NCI-H1436 treated with DMSO at 0.1 percent for 48 hours (cell line): Measurements from ENCODE around the gene CHRM3.
A peak's percentile ranks its signal among the peaks of the same experiment; 100 is the strongest.
"Not testable (repeated sequence)": the region's sequence is repeated elsewhere in the genome, so short reads cannot be mapped to it uniquely, and the experiment has no call there.

ENCODE experiments used
- DNase-seq: peaks from one replicate; lab custom pipeline; 2025; lab: John Stamatoyannopoulos, UW

The CHRM3 gene

GRCh38 chr1:239386453-239387303 is at the start of gene CHRM3:
TSS of gene CHRM3 (plus strand) at chr1:239386568. CDS start at chr1:239907452, 520,884 bp downstream.
- DNase-seq = peak; percentile 30

- DNase-seq = no peak
Observed at GRCh38 chr1:239337799-239338430, 48.5 kb upstream of the CHRM3 start.

- no peak for DNase-seq
Observed at GRCh38 chr1:239347776-239348175, 38.6 kb upstream of the CHRM3 start.

GRCh38 chr1:239348635-239349353 is 37.6 kb upstream of the CHRM3 start:
- no peak for DNase-seq

GRCh38 chr1:239349699-239350098 is 36.7 kb upstream of the CHRM3 start:
- no peak for DNase-seq

GRCh38 chr1:239353536-239353935 is 32.8 kb upstream of the CHRM3 start:
- DNase-seq = no peak

GRCh38 chr1:239354231-239354630 is 32.1 kb upstream of the CHRM3 start:
- DNase-seq = no peak

- no peak for DNase-seq
Observed at GRCh38 chr1:239357867-239358266, 28.5 kb upstream of the CHRM3 start.

- no peak for DNase-seq
Observed at GRCh38 chr1:239361403-239361802, 25.0 kb upstream of the CHRM3 start.

- no peak for DNase-seq
Observed at GRCh38 chr1:239363930-239364329, 22.4 kb upstream of the CHRM3 start.

GRCh38 chr1:239367196-239367810 is 19.1 kb upstream of the CHRM3 start:
- DNase-seq = no peak

GRCh38 chr1:239368436-239369109 is 17.8 kb upstream of the CHRM3 start:
- no peak for DNase-seq

GRCh38 chr1:239370869-239371268 is 15.5 kb upstream of the CHRM3 start:
- DNase-seq = not testable (repeated sequence)

- no peak for DNase-seq
Observed at GRCh38 chr1:239382666-239383065, 3.7 kb upstream of the CHRM3 start.

- DNase-seq = no peak
Observed at GRCh38 chr1:239383714-239384113, 2.7 kb upstream of the CHRM3 start.

GRCh38 chr1:239387304-239388158 is 1.2 kb downstream of the CHRM3 start:
- no peak for DNase-seq

GRCh38 chr1:239388159-239388485 is 1.8 kb downstream of the CHRM3 start:
- DNase-seq = no peak

GRCh38 chr1:239388578-239388977 is 2.2 kb downstream of the CHRM3 start:
- DNase-seq = no peak

GRCh38 chr1:239389703-239390102 is 3.3 kb downstream of the CHRM3 start:
- DNase-seq = no peak

- no peak for DNase-seq
Observed at GRCh38 chr1:239392271-239392670, 5.9 kb downstream of the CHRM3 start.

- no peak for DNase-seq
Observed at GRCh38 chr1:239394107-239394506, 7.7 kb downstream of the CHRM3 start.
